Ovary (tissue), 3 donors: Measurements from ENCODE around the gene AMD1.

Experiments
- EP300 ChIP-seq: sonication (generic); formaldehyde crosslinking; IDR thresholded peaks from one replicate; pipeline ENCODE4 v1.6.1; 2017; ENCODE audit warnings: antibody characterized with exemption
- POLR2A ChIP-seq: fragments of 450-650 bp; IDR thresholded peaks from one replicate; pipeline ENCODE4 v1.6.1; 2017; ENCODE audit warnings: antibody characterized with exemption, mild to moderate bottlenecking, moderate library complexity
- TF ChIP-seq, protein P1 (sequence below), 3 donors: fragments of 450-650 bp in 2 of 3; fragments of 200-600 bp in 1 of 3; IDR thresholded peaks; one replicate each; pipeline versions ENCODE4 v1.5.1 to v1.8.0; 2016 to 2022; ENCODE audit warnings: antibody characterized with exemption in 3 of 3, mild to moderate bottlenecking in 1 of 3
- donor health status: DM: no; HTN: no; CAD: no.

- TF ChIP-seq EP300 (no peak), POLR2A (no peak)
- TF ChIP-seq, protein P1, sequence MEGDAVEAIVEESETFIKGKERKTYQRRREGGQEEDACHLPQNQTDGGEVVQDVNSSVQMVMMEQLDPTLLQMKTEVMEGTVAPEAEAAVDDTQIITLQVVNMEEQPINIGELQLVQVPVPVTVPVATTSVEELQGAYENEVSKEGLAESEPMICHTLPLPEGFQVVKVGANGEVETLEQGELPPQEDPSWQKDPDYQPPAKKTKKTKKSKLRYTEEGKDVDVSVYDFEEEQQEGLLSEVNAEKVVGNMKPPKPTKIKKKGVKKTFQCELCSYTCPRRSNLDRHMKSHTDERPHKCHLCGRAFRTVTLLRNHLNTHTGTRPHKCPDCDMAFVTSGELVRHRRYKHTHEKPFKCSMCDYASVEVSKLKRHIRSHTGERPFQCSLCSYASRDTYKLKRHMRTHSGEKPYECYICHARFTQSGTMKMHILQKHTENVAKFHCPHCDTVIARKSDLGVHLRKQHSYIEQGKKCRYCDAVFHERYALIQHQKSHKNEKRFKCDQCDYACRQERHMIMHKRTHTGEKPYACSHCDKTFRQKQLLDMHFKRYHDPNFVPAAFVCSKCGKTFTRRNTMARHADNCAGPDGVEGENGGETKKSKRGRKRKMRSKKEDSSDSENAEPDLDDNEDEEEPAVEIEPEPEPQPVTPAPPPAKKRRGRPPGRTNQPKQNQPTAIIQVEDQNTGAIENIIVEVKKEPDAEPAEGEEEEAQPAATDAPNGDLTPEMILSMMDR (IDR thresholded peaks at IDR 0.05), result no peak
Measured at GRCh38 chr6:110858562-110859214, 15.9 kb upstream of the AMD1 start.
